ENCODE data around the gene ZMYND10. TPM values are rescaled to one million over a fixed set of nuclear protein-coding genes. Genes with fewer than 3 reads are reported as not detected.
A peak's percentile ranks its signal among the peaks of the same experiment; 100 is the strongest.

The ZMYND10 gene
- total RNA-seq, 1 donor from 2014 or later = 13.4 TPM

DNA sequence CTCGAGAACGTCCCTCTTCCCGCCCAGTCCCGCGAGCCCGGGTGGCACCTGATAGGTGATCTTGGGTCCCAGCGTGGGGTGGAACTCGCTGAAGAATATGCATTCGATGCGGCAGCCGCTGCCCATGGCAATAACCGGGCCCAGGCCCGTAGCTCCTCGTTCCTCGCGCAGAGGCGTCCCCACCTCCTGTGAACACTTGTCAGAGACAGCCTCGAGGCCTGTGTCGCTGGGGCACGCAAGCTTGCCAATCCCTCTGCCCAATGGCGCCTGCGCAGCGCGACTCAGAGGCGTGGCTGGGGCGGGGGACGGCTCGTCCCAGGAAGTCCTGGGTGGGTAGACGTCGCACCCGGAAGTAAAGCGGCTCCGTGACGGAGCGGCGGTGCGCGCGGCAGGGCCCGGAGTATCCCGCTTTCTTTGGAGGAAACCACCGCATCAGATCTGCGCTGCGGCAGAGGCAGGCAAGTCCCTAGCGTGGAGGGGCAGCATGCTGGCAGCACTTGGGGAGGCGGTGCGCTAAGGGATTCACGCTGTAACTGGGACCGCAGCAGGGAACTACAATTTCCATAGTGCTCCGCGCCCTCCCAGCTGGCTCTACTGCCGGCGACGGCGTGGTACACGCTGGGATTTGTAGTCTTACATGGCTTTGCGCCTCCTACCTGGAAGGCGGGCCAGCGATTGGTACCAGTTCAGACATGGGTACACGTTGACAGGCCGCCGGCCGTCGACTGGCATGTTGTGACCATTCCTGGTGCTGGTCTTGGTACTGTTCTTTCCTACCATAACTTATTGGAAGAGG, 5.2 kb upstream of the ZMYND10 start, which contains the start of the genes CYB561D2 and NPRL2:
Gene CYB561D2, plus strand, starts transcription at position 336 of the 796 bp plus-strand sequence. CDS start 572 bp downstream, outside the sequence.
Gene NPRL2, minus strand, starts transcription at position 249 of the 796 bp plus-strand sequence. Its CDS starts 123 bp downstream, at position 126.
- Mint-ChIP-seq H3K27ac (peak within 1 kb of the TSS; percentile 96), H3K4me1 (ENCODE audit: unreplicated experiment) (peaks cover 28% of the 10 kb centered on the region), H3K4me3 (peak within 1 kb of the TSS; percentile 97), H3K9me3 (no peaks in the 10 kb centered on the region), H3K27me3 (peaks cover 3% of the 10 kb centered on the region), H3K36me3 (no peaks in the 10 kb centered on the region)
- peak; percentile 95 for DNase-seq (ENCODE audit: extremely low spot score, unreplicated experiment)
- TF ChIP-seq, protein P1, sequence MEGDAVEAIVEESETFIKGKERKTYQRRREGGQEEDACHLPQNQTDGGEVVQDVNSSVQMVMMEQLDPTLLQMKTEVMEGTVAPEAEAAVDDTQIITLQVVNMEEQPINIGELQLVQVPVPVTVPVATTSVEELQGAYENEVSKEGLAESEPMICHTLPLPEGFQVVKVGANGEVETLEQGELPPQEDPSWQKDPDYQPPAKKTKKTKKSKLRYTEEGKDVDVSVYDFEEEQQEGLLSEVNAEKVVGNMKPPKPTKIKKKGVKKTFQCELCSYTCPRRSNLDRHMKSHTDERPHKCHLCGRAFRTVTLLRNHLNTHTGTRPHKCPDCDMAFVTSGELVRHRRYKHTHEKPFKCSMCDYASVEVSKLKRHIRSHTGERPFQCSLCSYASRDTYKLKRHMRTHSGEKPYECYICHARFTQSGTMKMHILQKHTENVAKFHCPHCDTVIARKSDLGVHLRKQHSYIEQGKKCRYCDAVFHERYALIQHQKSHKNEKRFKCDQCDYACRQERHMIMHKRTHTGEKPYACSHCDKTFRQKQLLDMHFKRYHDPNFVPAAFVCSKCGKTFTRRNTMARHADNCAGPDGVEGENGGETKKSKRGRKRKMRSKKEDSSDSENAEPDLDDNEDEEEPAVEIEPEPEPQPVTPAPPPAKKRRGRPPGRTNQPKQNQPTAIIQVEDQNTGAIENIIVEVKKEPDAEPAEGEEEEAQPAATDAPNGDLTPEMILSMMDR (conservative IDR thresholded peaks at IDR 0.05) = no peak

- Mint-ChIP-seq H3K27me3 (peaks cover 7% of the 10 kb centered on the region), H3K27ac (peak overlapping the region; percentile 96), H3K9me3 (no peaks in the 10 kb centered on the region), H3K36me3 (no peaks in the 10 kb centered on the region), H3K4me1 (ENCODE audit: unreplicated experiment) (peaks cover 28% of the 10 kb centered on the region), H3K4me3 (peak overlapping the region; percentile 97)
- TF ChIP-seq, protein P1 (conservative IDR thresholded peaks at IDR 0.05) = no peak
- DNase-seq (ENCODE audit: extremely low spot score, unreplicated experiment) = no peak
Measured at GRCh38 chr3:50350213-50350526, 4.6 kb upstream of the ZMYND10 start.

DNA sequence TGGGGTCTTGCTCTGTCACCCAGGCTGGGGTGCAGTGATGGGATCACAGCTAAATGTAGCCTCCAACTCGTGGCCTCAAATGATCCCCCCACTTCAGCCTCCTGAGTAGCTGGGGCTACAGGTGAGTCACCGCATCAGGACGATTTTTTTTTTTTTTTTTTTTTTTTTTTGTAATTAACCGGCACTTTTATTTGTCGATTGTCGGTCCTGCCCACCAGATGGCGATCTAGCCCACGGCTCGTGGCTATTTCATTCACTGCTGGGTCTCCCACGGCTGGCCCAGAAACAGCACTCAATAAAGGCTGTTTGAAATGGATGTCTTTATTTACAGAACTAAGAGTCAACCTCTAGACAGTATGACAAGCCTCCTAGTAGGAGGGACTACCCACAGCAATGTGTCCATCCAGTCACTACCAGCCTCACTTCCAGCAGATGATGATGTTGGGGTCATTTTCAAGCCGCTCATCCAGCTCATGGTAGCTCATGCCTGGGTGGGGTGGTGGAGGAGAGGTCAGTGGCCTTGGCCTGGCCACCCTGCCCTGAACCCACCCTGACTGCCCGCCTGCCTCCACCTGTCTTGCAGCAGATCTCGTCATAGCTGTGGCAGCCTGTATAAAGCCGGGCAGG, 1.8 kb upstream of the ZMYND10 start:
- no peak for DNase-seq (ENCODE audit: extremely low spot score, unreplicated experiment)
- Mint-ChIP-seq H3K27me3 (peaks cover 30% of the 10 kb centered on the region), H3K36me3 (no peaks in the 10 kb centered on the region), H3K27ac (no peak overlapping the region), H3K4me3 (peak overlapping the region; percentile 60), H3K4me1 (ENCODE audit: unreplicated experiment) (peaks cover 24% of the 10 kb centered on the region), H3K9me3 (no peaks in the 10 kb centered on the region)
- TF ChIP-seq, protein P1 (conservative IDR thresholded peaks at IDR 0.05) = peak; percentile 82

GRCh38 chr3:50345008-50345407, 524 bp downstream of the ZMYND10 start:
- Mint-ChIP-seq H3K4me1 (ENCODE audit: unreplicated experiment) (peaks cover 12% of the 10 kb centered on the region), H3K27me3 (peaks cover 49% of the 10 kb centered on the region), H3K4me3 (peak overlapping the region; percentile 83), H3K27ac (no peak overlapping the region), H3K36me3 (no peaks in the 10 kb centered on the region), H3K9me3 (no peaks in the 10 kb centered on the region)
- DNase-seq (ENCODE audit: extremely low spot score, unreplicated experiment) = no peak
- TF ChIP-seq, protein P1 (conservative IDR thresholded peaks at IDR 0.05) = no peak

- no peak for DNase-seq (ENCODE audit: extremely low spot score, unreplicated experiment)
- Mint-ChIP-seq H3K4me1 (ENCODE audit: unreplicated experiment) (peaks cover 22% of the 10 kb centered on the region), H3K27ac (no peak overlapping the region), H3K36me3 (no peaks in the 10 kb centered on the region), H3K9me3 (no peaks in the 10 kb centered on the region), H3K27me3 (peaks cover 65% of the 10 kb centered on the region), H3K4me3 (no peak overlapping the region)
- TF ChIP-seq, protein P1 (conservative IDR thresholded peaks at IDR 0.05) = no peak
Measured at GRCh38 chr3:50342813-50343633, 2.5 kb downstream of the ZMYND10 start.

All from type B pancreatic cell (in vitro differentiated cells).